Fibroblast of peridontal ligament (primary cell): ENCODE data around the gene FTSJ1.
"Not testable (repeated sequence)": the region's sequence is repeated elsewhere in the genome, so short reads cannot be mapped to it uniquely, and the experiment has no call there.

Experiments used
- DNase-seq: peaks from one replicate; pipeline ENCODE4 v3.0.0-alpha.2; 2010; ENCODE audit errors: extremely low read depth

The FTSJ1 gene

GRCh38 chrX:48475774-48476577 lies at the start of gene FTSJ1:
TSS of gene FTSJ1 (plus strand) at chrX:48476199. CDS start at chrX:48478048, 1,849 bp downstream.
- peak; percentile 92 for DNase-seq

- not testable (repeated sequence) for DNase-seq
Observed at GRCh38 chrX:48427027-48427716, 48.8 kb upstream of the FTSJ1 start.

GRCh38 chrX:48429606-48430005 lies 46.4 kb upstream of the FTSJ1 start:
- not testable (repeated sequence) for DNase-seq

GRCh38 chrX:48430166-48430565 lies 45.8 kb upstream of the FTSJ1 start:
- DNase-seq: not testable (repeated sequence)

- not testable (repeated sequence) for DNase-seq
Observed at GRCh38 chrX:48433713-48434112, 42.3 kb upstream of the FTSJ1 start.

GRCh38 chrX:48447201-48447600 lies 28.8 kb upstream of the FTSJ1 start:
- not testable (repeated sequence) for DNase-seq

- no peak for DNase-seq
Observed at GRCh38 chrX:48450076-48450475, 25.9 kb upstream of the FTSJ1 start.

GRCh38 chrX:48451708-48452107 lies 24.3 kb upstream of the FTSJ1 start:
- no peak for DNase-seq

GRCh38 chrX:48456628-48457331 lies 19.2 kb upstream of the FTSJ1 start:
- DNase-seq: no peak

- no peak for DNase-seq
Observed at GRCh38 chrX:48458711-48459110, 17.3 kb upstream of the FTSJ1 start.

GRCh38 chrX:48459483-48459882 lies 16.5 kb upstream of the FTSJ1 start:
- DNase-seq: no peak

- no peak for DNase-seq
Observed at GRCh38 chrX:48460031-48460430, 16.0 kb upstream of the FTSJ1 start.

GRCh38 chrX:48460606-48461005 lies 15.4 kb upstream of the FTSJ1 start:
- DNase-seq: no peak

GRCh38 chrX:48461830-48462229 lies 14.2 kb upstream of the FTSJ1 start:
- no peak for DNase-seq

- peak; percentile 89 for DNase-seq
Observed at GRCh38 chrX:48465336-48465933, 10.6 kb upstream of the FTSJ1 start.

GRCh38 chrX:48466696-48467095 lies 9.3 kb upstream of the FTSJ1 start:
- DNase-seq: no peak

- DNase-seq: no peak
Observed at GRCh38 chrX:48467281-48467761, 8.7 kb upstream of the FTSJ1 start.

- DNase-seq: no peak
Observed at GRCh38 chrX:48468247-48468671, 7.7 kb upstream of the FTSJ1 start.

- DNase-seq: peak; percentile 25
Observed at GRCh38 chrX:48468693-48469691, 7.0 kb upstream of the FTSJ1 start.

- no peak for DNase-seq
Observed at GRCh38 chrX:48470110-48470832, 5.7 kb upstream of the FTSJ1 start, which contains the start of gene SLC38A5. TSS of gene SLC38A5 (minus strand) at chrX:48470260. CDS start at chrX:48467924, 2,336 bp downstream.
